Type B pancreatic cell (in vitro differentiated cells): ENCODE measurements around the gene CAV2. TPM values are rescaled to one million over a fixed set of nuclear protein-coding genes. Genes with fewer than 3 reads are reported as not detected.

Source experiments
- DNase-seq: peaks from one replicate; pipeline ENCODE4 v3.0.0; 2021; ENCODE audit warnings: mixed read lengths; ENCODE audit not compliant: unreplicated experiment; ENCODE audit errors: extremely low spot score
- H3K27ac Mint-ChIP-seq: 2 replicates; pipeline ENCODE4 v1.8.0; 2021; ENCODE audit warnings: mild to moderate bottlenecking, mixed read lengths
- H3K27me3 Mint-ChIP-seq: 2 replicates; pipeline ENCODE4 v1.8.0; 2021; ENCODE audit warnings: mixed read lengths
- H3K36me3 Mint-ChIP-seq: 2 replicates; pipeline ENCODE4 v1.8.0; 2021; ENCODE audit warnings: mixed read lengths
- H3K4me1 Mint-ChIP-seq: one replicate; pipeline ENCODE4 v1.8.0; 2021; ENCODE audit warnings: mixed read lengths; ENCODE audit not compliant: unreplicated experiment
- H3K4me3 Mint-ChIP-seq: 2 replicates; pipeline ENCODE4 v1.8.0; 2021; ENCODE audit warnings: mild to moderate bottlenecking, mixed read lengths
- H3K9me3 Mint-ChIP-seq: 2 replicates; pipeline ENCODE4 v1.8.0; 2021; ENCODE audit warnings: mixed read lengths
- total RNA-seq: library from RNA; stranded (reverse); gene quantifications from 2 replicates; pipeline ENCODE4 v1.2.1, GENCODE V29; 2021; ENCODE audit warnings: low replicate concordance
- TF ChIP-seq, protein P1 (sequence below): fragments of 200-600 bp; sonication (generic); conservative IDR thresholded peaks from 2 replicates; pipeline ENCODE4 v1.5.0; 2021; ENCODE audit warnings: antibody characterized with exemption, mild to moderate bottlenecking

CAV2 gene
- total RNA-seq, 1 donor from 2014 or later: 12.8 TPM

DNA sequence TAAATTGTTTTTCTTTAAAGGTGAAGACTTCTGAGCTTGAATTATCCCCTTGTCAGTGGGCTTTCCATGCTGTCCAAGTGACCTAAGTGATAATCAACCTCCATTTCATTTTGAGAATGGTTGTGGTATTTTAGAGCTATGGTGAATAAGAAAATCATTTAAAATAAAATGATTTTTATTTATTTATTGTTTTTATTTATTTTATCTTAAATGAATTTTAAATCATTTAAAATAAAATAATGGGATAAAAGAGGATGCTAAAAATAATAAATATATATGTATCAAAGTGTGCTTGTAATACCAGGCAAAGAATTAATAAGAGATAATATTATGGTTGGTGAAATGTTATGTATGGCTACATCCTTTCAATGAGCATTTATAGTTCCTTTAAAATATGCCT, 49.8 kb downstream of the CAV2 start:
- TF ChIP-seq, protein P1, sequence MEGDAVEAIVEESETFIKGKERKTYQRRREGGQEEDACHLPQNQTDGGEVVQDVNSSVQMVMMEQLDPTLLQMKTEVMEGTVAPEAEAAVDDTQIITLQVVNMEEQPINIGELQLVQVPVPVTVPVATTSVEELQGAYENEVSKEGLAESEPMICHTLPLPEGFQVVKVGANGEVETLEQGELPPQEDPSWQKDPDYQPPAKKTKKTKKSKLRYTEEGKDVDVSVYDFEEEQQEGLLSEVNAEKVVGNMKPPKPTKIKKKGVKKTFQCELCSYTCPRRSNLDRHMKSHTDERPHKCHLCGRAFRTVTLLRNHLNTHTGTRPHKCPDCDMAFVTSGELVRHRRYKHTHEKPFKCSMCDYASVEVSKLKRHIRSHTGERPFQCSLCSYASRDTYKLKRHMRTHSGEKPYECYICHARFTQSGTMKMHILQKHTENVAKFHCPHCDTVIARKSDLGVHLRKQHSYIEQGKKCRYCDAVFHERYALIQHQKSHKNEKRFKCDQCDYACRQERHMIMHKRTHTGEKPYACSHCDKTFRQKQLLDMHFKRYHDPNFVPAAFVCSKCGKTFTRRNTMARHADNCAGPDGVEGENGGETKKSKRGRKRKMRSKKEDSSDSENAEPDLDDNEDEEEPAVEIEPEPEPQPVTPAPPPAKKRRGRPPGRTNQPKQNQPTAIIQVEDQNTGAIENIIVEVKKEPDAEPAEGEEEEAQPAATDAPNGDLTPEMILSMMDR: no peak

DNA sequence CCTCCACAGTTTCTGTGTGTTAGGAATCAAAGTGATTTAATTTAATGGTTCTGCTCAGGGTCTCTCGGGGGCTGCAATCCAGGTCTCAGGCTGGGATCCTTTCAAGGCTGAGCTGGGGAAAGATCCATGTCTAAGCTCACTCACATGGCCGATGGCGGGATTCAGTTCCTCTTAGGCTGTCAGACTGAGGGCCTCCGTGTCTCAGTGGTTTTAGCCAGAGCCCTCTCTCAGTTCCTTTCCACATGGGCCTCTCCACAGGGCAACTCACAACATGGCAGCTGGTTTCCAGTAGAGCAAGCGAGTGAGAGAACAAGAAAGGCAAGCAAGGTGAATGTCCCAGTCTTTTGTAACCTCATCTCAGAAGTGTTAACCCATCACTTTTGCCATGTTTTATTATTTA, 52.2 kb downstream of the CAV2 start:
- DNase-seq: no peak
- Mint-ChIP-seq H3K36me3 (no peaks in the 10 kb centered on the region), H3K27me3 (no peaks in the 10 kb centered on the region), H3K4me1 (peaks cover 6% of the 10 kb centered on the region), H3K9me3 (no peaks in the 10 kb centered on the region), H3K4me3 (no peak overlapping the region), H3K27ac (no peak overlapping the region)
- TF ChIP-seq, protein P1: no peak

More for the DNA sequence above, 49.8 kb downstream of the CAV2 start:
- Mint-ChIP-seq H3K9me3 (no peaks in the 10 kb centered on the region), H3K4me3 (no peak overlapping the region), H3K27me3 (no peaks in the 10 kb centered on the region), H3K27ac (no peak overlapping the region), H3K4me1 (no peaks in the 10 kb centered on the region), H3K36me3 (no peaks in the 10 kb centered on the region)
- DNase-seq: no peak

DNA sequence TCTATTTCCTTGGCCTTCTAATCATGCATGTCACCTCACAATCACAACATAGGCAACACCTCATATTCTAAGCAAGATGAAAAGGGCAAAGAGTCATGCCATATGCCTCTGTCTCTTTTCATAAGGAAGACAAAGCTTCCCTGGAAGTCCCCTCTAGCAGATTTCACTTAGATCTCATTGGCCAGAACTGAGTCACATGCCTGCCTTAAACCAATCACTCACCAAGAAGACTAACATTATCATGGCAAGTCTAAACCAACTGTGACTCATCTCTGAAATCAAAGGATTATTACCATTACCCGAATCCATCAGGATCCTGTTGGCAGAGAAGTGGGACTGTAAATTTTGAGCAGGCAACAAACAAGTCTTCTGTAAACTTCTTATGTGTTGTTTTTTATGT, 53.1 kb downstream of the CAV2 start:
- Mint-ChIP-seq H3K4me3 (no peak overlapping the region), H3K9me3 (no peaks in the 10 kb centered on the region), H3K4me1 (peaks cover 6% of the 10 kb centered on the region), H3K27ac (no peak overlapping the region), H3K27me3 (no peaks in the 10 kb centered on the region), H3K36me3 (no peaks in the 10 kb centered on the region)
- TF ChIP-seq, protein P1: no peak
- no peak for DNase-seq

DNA sequence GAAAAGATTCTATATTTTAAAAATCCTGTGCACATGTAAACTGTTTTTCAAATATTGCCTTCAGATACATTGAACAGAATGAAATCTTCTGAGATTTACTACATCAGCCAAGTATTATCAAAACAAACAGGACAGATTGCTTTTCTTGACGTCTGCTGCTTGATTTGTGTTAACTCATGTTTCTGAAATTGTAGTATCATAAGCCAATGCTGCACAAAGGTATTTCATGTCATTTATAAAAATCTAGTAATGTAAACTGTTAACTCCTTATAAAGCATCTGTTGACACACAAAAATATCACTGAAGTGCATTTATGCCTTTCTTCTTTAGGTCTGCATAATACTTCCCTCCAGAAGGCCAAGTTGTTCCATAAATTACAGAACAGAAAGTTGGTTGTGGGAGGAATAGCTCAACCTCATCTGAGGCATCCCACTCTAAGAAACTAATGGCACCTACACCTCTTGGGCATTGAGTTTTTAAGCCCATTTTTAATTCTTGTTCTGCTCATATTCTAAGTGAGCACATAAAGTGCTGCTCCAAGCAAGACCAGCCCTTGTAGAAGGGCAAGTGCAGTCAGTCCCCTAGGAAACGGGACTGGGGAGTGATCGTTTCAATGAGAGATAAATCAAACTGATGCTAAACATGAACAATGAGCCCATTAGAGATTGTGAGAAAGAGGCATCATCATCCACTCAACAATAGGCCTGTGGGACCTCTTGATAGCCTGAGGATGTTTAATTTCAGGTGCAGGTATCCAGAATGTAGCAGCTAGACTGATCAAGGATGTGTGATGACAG, 53.8 kb downstream of the CAV2 start:
- H3K36me3 Mint-ChIP-seq: no peaks in the 10 kb centered on the region
- DNase-seq: no peak
- TF ChIP-seq, protein P1: no peak
- peaks cover 6% of the 10 kb centered on the region for H3K4me1 Mint-ChIP-seq
- H3K9me3 Mint-ChIP-seq: no peaks in the 10 kb centered on the region
- H3K27me3 Mint-ChIP-seq: no peaks in the 10 kb centered on the region
- no peak overlapping the region for H3K27ac Mint-ChIP-seq
- no peak overlapping the region for H3K4me3 Mint-ChIP-seq

DNA sequence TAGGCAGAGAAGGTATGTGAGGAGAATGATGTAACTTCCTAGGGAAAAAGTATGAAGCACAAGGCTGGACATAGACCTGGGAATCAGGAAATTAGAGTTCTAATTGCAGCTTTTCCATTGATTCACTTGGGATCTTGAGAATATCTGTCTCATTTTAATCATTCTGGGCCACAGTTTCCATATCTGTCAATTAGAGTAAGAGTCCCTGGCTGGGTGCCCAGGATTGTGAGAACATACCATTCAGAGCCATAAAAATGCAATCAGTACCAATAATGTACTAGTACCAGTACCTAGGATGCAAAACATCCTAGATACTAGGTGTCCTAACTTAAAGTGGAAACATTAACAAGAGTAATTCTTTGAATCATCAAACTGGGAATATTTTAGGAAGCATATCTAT, 54.9 kb downstream of the CAV2 start:
- Mint-ChIP-seq H3K4me3 (no peak overlapping the region), H3K27ac (no peak overlapping the region), H3K27me3 (no peaks in the 10 kb centered on the region), H3K36me3 (no peaks in the 10 kb centered on the region), H3K4me1 (peaks cover 6% of the 10 kb centered on the region), H3K9me3 (no peaks in the 10 kb centered on the region)
- TF ChIP-seq, protein P1: no peak
- no peak for DNase-seq
